ENCODE results near the gene TM9SF3.

TM9SF3 gene

GRCh38 chr10:96511044-96511945, 75.5 kb downstream of the TM9SF3 start:
- DNase-seq (ENCODE audit: low read depth) = no peak

GRCh38 chr10:96509017-96509641, 77.7 kb downstream of the TM9SF3 start:
- peak; percentile 61 for DNase-seq (ENCODE audit: low read depth)

GRCh38 chr10:96507044-96507443, 79.8 kb downstream of the TM9SF3 start:
- no peak for DNase-seq (ENCODE audit: low read depth)

DNA sequence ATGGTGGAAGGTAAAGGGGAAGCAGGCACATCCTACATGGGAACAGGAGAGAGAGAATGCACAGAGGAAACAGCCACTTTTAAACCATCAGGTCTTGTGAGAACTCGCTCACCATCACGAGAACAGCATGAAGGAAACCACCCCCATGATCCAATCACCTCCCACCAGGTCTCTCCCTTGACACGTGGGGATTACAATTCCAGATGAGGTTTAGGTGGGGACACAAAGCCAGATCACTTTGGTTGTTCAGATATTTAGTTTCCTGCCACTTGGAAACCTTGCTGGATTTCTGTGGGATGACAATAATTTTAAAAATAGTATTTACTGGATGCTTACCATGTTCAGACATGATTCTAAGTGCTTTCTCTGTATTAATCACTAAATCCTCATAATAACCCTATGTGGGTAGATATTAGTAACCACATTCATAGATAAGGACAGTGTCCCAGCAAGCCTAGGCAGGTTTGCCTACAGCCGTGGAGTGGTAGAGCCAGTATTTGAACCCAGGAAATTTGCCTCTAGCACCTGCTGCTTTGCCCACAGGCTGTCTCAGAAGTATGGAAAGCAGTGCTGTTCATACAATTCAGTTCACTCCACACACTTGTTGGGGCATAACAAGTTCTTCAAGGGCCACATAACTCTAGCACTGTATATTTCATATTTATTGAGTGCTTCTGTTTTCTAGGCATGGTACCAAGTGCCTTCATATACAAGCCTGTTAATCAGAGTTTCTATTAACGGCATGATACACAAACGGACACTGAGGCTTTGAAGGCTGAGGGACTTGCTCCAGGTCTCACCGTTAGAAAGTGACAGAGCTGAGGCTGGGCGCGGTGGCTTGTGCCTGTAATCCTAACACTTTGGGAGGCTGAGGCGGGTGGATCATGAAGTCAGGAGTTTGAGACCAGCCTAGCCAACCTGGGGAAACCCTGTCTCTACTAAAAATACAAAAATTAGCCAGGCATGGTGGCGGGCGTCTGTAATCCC, 81.4 kb downstream of the TM9SF3 start:
- DNase-seq (ENCODE audit: low read depth) = no peak

DNA sequence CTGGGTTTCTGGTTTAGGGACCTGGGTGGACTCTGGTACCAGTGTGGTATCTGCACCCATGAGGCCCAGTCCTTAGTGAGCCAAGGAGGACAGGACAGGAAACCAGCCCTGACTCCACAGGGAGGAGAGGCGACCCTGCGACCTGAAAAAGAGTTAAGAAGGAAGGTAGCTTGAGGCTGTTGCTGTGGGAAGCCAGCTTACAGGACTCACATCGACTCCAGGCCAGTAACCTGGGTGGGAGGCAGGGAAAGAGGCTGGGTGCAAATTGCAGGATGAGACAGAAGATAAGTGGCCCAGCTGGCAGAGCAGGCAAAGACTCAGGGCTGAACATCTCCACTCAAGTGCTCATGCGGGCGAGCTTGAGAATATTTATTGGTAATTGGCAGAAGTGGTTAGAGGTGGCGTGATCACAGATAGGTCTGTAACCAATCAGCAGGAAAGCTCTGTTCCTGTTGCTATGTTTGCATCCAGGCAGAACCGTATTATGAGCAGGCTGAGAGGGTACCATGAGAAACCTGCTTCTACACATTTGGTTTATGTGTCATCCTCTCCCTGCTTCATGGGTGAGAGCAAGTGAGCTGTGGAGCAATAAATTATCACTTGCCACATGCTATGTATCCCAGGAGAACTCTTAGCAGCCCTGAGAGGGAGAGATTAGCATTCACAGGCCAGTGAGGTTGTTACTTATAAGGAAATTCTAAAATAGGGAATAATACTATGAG, 84.1 kb downstream of the TM9SF3 start:
- no peak for DNase-seq (ENCODE audit: low read depth)

GRCh38 chr10:96501985-96502384, 84.8 kb downstream of the TM9SF3 start:
- no peak for DNase-seq (ENCODE audit: low read depth)

DNA sequence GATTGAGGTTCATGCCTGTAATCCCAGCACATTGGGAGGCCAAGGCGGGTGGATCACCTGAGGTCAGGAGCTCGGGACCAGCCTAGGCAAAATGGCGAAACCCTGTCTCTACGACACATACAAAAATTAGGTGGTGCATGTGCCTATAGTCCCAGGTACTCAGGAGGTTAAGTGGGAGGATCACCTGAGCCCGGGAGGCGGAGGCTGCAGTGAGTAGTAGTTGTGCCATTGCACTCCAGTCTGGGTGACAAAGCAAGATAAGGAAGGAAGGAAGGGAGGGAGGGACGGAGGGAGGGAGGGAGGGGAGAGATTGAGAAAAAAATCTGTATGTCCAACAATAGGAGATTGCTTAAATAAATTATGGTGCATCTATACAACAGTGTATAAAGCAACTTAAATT, 86.3 kb downstream of the TM9SF3 start:
- DNase-seq (ENCODE audit: low read depth) = no peak

DNA sequence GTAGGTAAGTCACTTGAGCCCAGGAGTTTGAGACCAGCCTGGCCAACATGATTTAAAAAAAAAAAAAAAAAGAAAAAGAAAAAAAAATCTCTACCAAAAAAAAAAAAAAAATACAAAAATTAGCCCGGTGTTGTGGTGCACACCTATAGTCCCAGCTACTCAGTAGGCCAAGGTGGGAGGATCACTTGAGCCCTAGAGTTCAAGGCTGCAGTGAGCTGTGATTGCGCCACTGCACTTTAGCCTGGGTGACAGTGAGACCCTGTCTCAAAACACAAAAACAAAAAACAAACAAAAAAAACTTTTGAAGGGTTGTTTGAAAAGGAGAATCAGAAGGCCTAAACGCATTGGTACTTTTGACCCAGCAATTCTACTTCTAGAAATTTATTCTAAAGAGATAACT, 86.8 kb downstream of the TM9SF3 start:
- no peak for DNase-seq (ENCODE audit: low read depth)

- DNase-seq (ENCODE audit: low read depth) = no peak
Measured at GRCh38 chr10:96497391-96497790, 89.4 kb downstream of the TM9SF3 start.

DNA sequence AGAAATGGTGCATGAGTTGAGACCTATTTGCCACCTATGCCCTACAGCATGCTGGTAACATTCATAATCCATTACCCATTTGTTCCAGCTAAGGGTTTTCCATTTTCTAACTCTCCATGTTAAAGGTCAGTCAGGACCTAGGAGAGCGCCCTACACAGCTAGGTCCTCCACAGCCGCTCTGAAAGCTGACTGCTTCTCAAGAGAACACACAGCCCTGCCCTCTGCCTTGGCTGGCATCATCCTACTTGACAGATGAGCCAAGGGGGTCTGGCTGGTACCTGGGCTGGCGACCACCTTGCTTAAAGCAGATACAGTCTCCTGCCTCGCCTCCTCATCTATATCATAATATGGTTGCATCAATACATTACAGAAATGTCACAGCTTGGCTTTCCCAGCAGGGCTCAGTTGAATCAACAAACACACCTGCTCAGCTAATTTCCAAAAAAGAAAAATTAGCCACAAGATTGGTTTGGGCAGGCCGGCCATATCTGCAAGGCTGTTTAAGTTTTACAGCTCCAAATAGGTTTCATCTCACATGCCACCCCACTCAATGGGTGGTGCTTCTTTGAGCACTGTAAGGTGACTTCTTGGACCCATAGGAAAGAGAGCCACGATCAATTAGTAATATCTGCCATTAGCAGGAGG, 90.4 kb downstream of the TM9SF3 start:
- no peak for DNase-seq (ENCODE audit: low read depth)

- no peak for DNase-seq (ENCODE audit: low read depth)
Measured at GRCh38 chr10:96495544-96495943, 91.3 kb downstream of the TM9SF3 start.

GRCh38 chr10:96494694-96495093, 92.1 kb downstream of the TM9SF3 start:
- no peak for DNase-seq (ENCODE audit: low read depth)

- DNase-seq (ENCODE audit: low read depth) = no peak
Measured at GRCh38 chr10:96493871-96494525, 92.8 kb downstream of the TM9SF3 start.

GRCh38 chr10:96493254-96493653, 93.6 kb downstream of the TM9SF3 start:
- no peak for DNase-seq (ENCODE audit: low read depth)

- no peak for DNase-seq (ENCODE audit: low read depth)
Measured at GRCh38 chr10:96491303-96491702, 95.5 kb downstream of the TM9SF3 start.

DNA sequence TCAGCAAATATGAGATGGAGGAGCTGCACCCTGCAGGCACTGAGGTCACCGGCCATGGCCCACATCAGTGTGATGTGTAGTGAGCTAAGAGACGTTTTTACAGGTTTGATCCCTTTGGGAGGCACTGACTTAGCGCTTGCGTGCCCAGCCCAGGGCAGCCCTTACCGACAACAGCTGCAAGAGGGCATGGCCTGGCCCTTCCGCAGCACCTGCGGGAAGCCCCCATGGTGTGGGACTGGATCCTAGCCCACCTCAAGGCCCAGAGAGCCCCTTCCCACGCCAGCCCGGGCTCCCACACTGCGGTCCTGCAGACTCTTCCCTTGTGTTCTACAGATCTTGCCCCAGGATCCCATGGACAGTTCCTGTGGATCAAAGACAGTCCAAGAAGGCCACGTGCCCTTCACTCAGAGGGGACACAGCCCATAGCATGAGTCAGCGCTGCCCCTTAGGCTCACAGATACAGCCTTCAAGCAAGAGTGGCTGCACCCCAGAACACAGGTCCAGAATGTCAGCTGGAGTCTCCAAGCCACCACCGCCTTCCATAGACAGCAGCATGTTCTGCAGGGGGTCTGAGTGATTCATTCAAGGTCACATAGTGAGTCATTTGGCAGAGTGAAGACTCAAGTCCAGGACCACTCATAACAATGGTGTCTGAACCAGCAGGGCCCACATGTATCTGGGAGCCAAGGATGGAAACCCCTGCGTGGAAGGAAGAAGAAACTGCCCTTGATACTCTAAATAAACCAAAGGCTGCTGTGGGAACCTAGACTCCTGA, 98.5 kb downstream of the TM9SF3 start:
- DNase-seq (ENCODE audit: low read depth) = no peak

GRCh38 chr10:96482815-96483588, 103.8 kb downstream of the TM9SF3 start:
- no peak for DNase-seq (ENCODE audit: low read depth)

- DNase-seq (ENCODE audit: low read depth) = no peak
Measured at GRCh38 chr10:96478355-96478754, 108.5 kb downstream of the TM9SF3 start.

DNA sequence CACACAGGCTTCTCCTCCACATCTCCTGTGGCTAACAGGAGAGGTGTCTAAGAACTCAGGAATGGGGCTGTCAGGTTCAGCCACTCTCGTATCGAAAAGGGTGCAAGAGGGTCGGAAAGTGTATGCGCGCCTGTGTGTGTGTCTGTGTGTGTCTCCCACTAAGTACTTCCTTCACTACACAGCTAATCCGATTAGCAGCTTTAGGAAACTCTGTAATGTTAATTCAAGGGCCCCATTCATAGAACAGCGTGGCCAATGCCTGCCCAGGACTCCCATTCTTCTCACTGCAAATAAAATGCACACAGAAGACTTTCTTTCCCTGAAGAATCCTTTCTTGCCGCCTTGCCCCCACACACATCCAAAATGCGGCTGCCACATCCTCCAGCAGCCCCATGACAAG, 112.9 kb downstream of the TM9SF3 start:
- DNase-seq (ENCODE audit: low read depth) = no peak

Measured in GM04503 (cell line).